GM10266 (cell line): ENCODE results near the gene CELF2.

Experiments used
- DNase-seq: peaks from one replicate; pipeline ENCODE4 v3.0.0; 2012; ENCODE audit errors: extremely low spot score
- CTCF ChIP-seq: IDR thresholded peaks from 2 replicates; pipeline ENCODE4 v1.5.1; 2012; ENCODE audit warnings: mild to moderate bottlenecking, low read depth; ENCODE audit not compliant: control insufficient read depth, insufficient read depth; ENCODE audit errors: missing control alignments

The CELF2 gene

DNA sequence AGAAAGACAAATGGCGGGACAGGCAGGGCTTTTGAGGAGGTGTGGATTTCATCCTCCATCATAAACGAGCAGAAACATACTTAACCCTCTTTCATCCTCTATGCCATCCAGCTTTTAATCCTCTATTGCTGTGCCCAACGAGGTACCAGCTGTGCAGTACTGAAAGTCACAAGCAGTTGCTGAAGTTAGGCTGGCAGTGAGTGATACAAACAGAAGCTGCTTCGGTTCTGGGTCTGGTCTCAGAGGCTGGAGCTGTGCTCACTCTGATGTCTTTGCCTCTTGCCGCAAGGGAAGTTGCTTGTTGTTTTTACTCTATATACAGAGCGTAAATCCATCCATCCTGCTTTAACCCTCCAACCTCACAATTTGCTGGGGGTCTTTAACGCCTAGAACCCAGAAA lies 235.2 kb downstream of the CELF2 start:
- no peak for DNase-seq
- no peak for TF ChIP-seq CTCF

DNA sequence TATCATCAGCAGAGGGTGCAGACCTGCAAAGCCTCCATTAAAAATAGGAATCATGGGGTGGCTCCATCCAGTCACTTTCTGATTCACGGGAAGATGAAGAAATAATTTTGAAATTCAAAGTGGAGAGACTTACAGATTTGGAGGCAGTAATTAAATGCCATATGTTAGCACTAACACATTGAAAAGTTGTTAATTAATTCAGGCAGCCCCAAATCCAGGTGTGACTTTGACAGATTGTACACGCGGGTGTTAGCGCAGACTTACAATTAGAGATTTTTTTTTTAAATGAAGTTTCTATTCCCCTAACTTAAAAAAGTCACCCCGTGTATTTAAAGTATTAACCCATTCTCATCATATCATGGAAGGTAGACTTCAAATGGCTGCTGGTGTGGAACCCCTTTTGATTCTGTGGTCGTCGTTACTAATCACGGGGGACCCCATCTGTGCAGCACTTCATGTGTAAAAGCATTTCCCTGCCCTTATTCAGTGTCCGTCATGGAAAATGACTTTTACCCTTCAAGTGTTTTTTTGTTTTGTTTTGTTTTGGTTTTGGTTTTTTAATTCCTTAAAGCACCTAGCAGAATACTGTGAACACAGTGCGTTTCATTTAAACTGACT lies 235.8 kb downstream of the CELF2 start:
- DNase-seq = no peak
- no peak for TF ChIP-seq CTCF

GRCh38 chr10:11255156-11255555 lies 237.5 kb downstream of the CELF2 start:
- no peak for DNase-seq
- TF ChIP-seq CTCF = no peak

- TF ChIP-seq CTCF = no peak
- no peak for DNase-seq
Observed at GRCh38 chr10:11255796-11256444, 238.2 kb downstream of the CELF2 start.

DNA sequence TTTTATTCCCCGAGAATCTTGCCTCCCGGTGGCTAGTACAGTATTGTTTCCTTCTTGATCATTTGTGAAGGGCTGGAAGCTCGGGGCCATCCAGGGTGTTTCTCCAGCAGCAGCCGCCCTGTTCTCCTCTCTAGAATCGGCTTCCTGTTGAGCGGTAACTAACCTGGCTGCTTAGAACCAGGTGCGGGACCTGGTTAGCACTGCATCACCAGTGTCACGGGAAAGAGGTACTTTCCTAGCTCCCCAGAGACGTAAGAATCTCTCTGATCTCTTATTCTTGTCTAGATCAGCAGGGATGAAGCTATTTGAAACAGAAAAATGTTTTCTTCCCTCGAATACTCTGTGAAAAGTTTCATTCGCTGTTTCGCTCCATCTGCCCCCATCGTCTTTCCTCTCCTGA lies 239.2 kb downstream of the CELF2 start:
- no peak for DNase-seq
- TF ChIP-seq CTCF = no peak

DNA sequence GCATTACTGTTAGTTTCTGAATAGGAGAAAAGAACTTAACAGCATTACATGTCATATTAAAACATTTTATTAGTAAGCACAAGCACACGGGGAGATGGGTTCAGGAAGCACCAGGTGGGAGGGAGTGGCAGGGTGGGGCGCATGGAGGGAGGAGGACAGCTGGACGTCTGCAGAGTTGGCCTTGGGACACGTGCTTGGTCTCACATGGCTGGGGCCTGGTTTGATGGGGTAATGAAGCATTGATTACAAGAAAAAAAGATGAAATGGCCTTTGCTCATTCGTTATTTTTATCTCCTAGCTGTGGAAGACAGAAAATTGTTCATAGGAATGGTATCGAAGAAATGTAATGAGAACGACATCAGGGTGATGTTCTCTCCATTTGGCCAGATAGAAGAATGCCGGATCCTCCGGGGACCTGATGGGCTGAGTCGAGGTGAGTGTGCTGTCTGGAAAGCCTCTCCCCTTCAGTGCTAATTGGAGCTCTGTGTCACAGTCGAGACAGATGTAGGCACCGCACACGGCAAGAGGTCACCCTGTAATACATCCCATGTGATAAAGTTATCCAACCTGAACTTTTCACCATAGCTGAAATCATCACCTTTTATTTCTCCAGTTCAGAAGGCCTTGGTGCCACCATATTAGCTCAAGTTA lies 239.9 kb downstream of the CELF2 start:
- no peak for TF ChIP-seq CTCF
- DNase-seq = no peak

DNA sequence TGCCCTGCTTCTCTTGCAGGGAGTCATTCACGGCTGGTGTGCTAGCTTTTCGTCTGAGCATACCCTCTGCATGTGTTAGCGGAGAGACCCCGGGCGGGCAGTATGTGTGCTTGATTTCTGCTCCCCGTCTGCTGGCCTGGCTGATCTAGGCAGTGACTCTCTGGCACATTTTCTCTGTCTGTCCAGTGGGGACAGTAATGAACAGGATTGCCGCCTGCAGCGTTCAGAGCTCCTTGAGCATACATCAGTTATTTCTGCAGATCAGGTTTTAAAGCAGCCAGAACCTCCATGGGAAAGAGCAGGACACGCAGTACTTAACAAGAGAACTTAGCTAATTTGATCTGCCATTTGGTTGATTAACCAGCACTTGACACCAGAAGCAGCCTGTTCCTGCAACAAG lies 242.5 kb downstream of the CELF2 start:
- no peak for DNase-seq
- no peak for TF ChIP-seq CTCF
